Natural killer cell treated with Interleukin-12 subunit alpha and Interleukin-12 subunit beta and Interleukin-15 and Interleukin-18, amount 100 ng/mL, for 72 hours (primary cell): ENCODE measurements around the gene ORC4. TPM values are rescaled to one million over a fixed set of nuclear protein-coding genes. Genes with fewer than 3 reads are reported as not detected.
"Not testable (repeated sequence)": the region's sequence is repeated elsewhere in the genome, so short reads cannot be mapped to it uniquely, and the experiment has no call there.

ENCODE experiments used
- ATAC-seq, 2 donors: fragments of 150-1000 bp; cut with Tn5 transposase in 1 of 2; sonication (Bioruptor Pico), chemical (Tn5 transposase) in 1 of 2; 2 replicates each; pipeline ENCODE4 v1.10.0; 2021
- DNase-seq: peaks from one replicate; pipeline ENCODE4 v3.0.0; 2022; ENCODE audit warnings: low spot score
- H3K27ac Mint-ChIP-seq, 2 donors: 1 replicate in 1 of 2; 2 replicates in 1 of 2; pipeline ENCODE4 v1.8.0; 2022; ENCODE audit warnings: mixed read lengths in 2 of 2, mild to moderate bottlenecking in 1 of 2, moderate library complexity in 1 of 2
- H3K27me3 Mint-ChIP-seq, 2 donors: 1 replicate in 1 of 2; 2 replicates in 1 of 2; pipeline ENCODE4 v1.8.0; 2022; ENCODE audit warnings: mixed read lengths in 2 of 2
- H3K36me3 Mint-ChIP-seq: one replicate; pipeline ENCODE4 v1.8.0; 2022; ENCODE audit warnings: mixed read lengths
- H3K4me1 Mint-ChIP-seq, 2 donors: 1 replicate in 1 of 2; 2 replicates in 1 of 2; pipeline ENCODE4 v1.8.0; 2022; ENCODE audit warnings: low read depth in 2 of 2, mixed read lengths in 2 of 2, mild to moderate bottlenecking in 1 of 2
- H3K4me3 Mint-ChIP-seq: one replicate; pipeline ENCODE4 v1.8.0; 2022; ENCODE audit warnings: mixed read lengths
- H3K9me3 Mint-ChIP-seq: 2 replicates; pipeline ENCODE4 v1.8.0; 2022; ENCODE audit warnings: mixed read lengths
- total RNA-seq, 2 donors: library from RNA; stranded (reverse); gene quantifications; one replicate each; pipeline ENCODE4 v1.2.3, GENCODE V29; 2022

Gene ORC4
- total RNA-seq, 2 donors from 2014 or later, result 24.5 to 28.3 TPM

GRCh38 chr2:148028781-148029180 is 8.2 kb upstream of the ORC4 start:
- no peaks in the 10 kb centered on the region for H3K36me3 Mint-ChIP-seq
- DNase-seq (no peak), ATAC-seq (no peak)
- no peaks in the 10 kb centered on the region for H3K9me3 Mint-ChIP-seq
- H3K4me1 Mint-ChIP-seq, result peaks cover 10 to 12% of the 10 kb centered on the region in 2 donors
- no peak overlapping the region for H3K27ac Mint-ChIP-seq
- H3K27me3 Mint-ChIP-seq, result no peaks in the 10 kb centered on the region
- H3K4me3 Mint-ChIP-seq, result no peak overlapping the region

GRCh38 chr2:148027822-148028221 is 7.3 kb upstream of the ORC4 start:
- ATAC-seq (no peak), DNase-seq (no peak)
- no peak overlapping the region for H3K27ac Mint-ChIP-seq
- H3K4me1 Mint-ChIP-seq, result peaks cover 14 to 20% of the 10 kb centered on the region in 2 donors
- no peaks in the 10 kb centered on the region for H3K36me3 Mint-ChIP-seq
- H3K9me3 Mint-ChIP-seq, result no peaks in the 10 kb centered on the region
- no peaks in the 10 kb centered on the region for H3K27me3 Mint-ChIP-seq
- no peak overlapping the region for H3K4me3 Mint-ChIP-seq

- H3K27ac Mint-ChIP-seq, result no peak overlapping the region
- DNase-seq (no peak), ATAC-seq (no peak)
- peaks cover 17 to 29% of the 10 kb centered on the region in 2 donors for H3K4me1 Mint-ChIP-seq
- H3K9me3 Mint-ChIP-seq, result no peaks in the 10 kb centered on the region
- H3K4me3 Mint-ChIP-seq, result no peak overlapping the region
- no peaks in the 10 kb centered on the region for H3K27me3 Mint-ChIP-seq
- no peaks in the 10 kb centered on the region for H3K36me3 Mint-ChIP-seq
These were observed 6.0 kb upstream of the ORC4 start for GRCh38 chr2:148026573-148026972.

- no peaks in the 10 kb centered on the region for H3K36me3 Mint-ChIP-seq
- no peak for ATAC-seq
- no peaks in the 10 kb centered on the region for H3K9me3 Mint-ChIP-seq
- peak overlapping the region; percentile 89 to 96 for H3K27ac Mint-ChIP-seq
- peaks cover 28 to 45% of the 10 kb centered on the region in 2 donors for H3K4me1 Mint-ChIP-seq
- H3K4me3 Mint-ChIP-seq, result peak overlapping the region; percentile 96
- DNase-seq, result no peak
- H3K27me3 Mint-ChIP-seq, result no peaks in the 10 kb centered on the region
These were observed 3.3 kb upstream of the ORC4 start for GRCh38 chr2:148023861-148024260.

GRCh38 chr2:148022882-148023281 is 2.3 kb upstream of the ORC4 start:
- DNase-seq (no peak), ATAC-seq (no peak)
- peak overlapping the region; percentile 89 to 96 for H3K27ac Mint-ChIP-seq
- H3K9me3 Mint-ChIP-seq, result no peaks in the 10 kb centered on the region
- H3K36me3 Mint-ChIP-seq, result no peaks in the 10 kb centered on the region
- H3K27me3 Mint-ChIP-seq, result no peaks in the 10 kb centered on the region
- H3K4me1 Mint-ChIP-seq, result peaks cover 37 to 55% of the 10 kb centered on the region in 2 donors
- peak overlapping the region; percentile 96 for H3K4me3 Mint-ChIP-seq

GRCh38 chr2:148022351-148022750 is 1.8 kb upstream of the ORC4 start:
- Mint-ChIP-seq H3K9me3 (no peaks in the 10 kb centered on the region), H3K27ac (peak overlapping the region; percentile 89 to 96), H3K4me1 (peaks cover 39 to 58% of the 10 kb centered on the region in 2 donors), H3K4me3 (peak overlapping the region; percentile 96), H3K27me3 (no peaks in the 10 kb centered on the region), H3K36me3 (no peaks in the 10 kb centered on the region)
- no peak for DNase-seq
- ATAC-seq, result no peak

- Mint-ChIP-seq H3K4me3 (peak overlapping the region; percentile 96), H3K27ac (peak overlapping the region; percentile 89 to 96), H3K4me1 (peaks cover 39 to 58% of the 10 kb centered on the region in 2 donors), H3K9me3 (no peaks in the 10 kb centered on the region), H3K36me3 (no peaks in the 10 kb centered on the region), H3K27me3 (no peaks in the 10 kb centered on the region)
- DNase-seq (no peak), ATAC-seq (no peak)
These were observed 1.3 kb upstream of the ORC4 start for GRCh38 chr2:148021886-148022285.

GRCh38 chr2:148021059-148021861 is 723 bp upstream of the ORC4 start, which contains the start of gene MBD5:
Gene MBD5 (plus strand): TSS chr2:148021091.
- H3K36me3 Mint-ChIP-seq, result no peaks in the 10 kb centered on the region
- H3K4me1 Mint-ChIP-seq, result peaks cover 39 to 58% of the 10 kb centered on the region in 2 donors
- no peaks in the 10 kb centered on the region for H3K27me3 Mint-ChIP-seq
- H3K4me3 Mint-ChIP-seq, result peak within 1 kb of the TSS; percentile 96
- H3K27ac Mint-ChIP-seq, result peak within 1 kb of the TSS; percentile 89 to 96
- peak; percentile 71 for DNase-seq
- ATAC-seq, result peak; percentile 64 to 68
- H3K9me3 Mint-ChIP-seq, result no peaks in the 10 kb centered on the region

GRCh38 chr2:148014616-148015015 is 5.9 kb downstream of the ORC4 start:
- Mint-ChIP-seq H3K27ac (no peak overlapping the region), H3K36me3 (peaks cover 5% of the 10 kb centered on the region), H3K4me3 (no peak overlapping the region), H3K27me3 (no peaks in the 10 kb centered on the region), H3K4me1 (peaks cover 25 to 33% of the 10 kb centered on the region in 2 donors), H3K9me3 (no peaks in the 10 kb centered on the region)
- DNase-seq (no peak), ATAC-seq (no peak)

GRCh38 chr2:148013876-148014275 is 6.7 kb downstream of the ORC4 start:
- DNase-seq, result no peak
- no peak for ATAC-seq
- no peak overlapping the region for H3K27ac Mint-ChIP-seq
- H3K9me3 Mint-ChIP-seq, result no peaks in the 10 kb centered on the region
- H3K4me1 Mint-ChIP-seq, result peaks cover 23 to 31% of the 10 kb centered on the region in 2 donors
- no peaks in the 10 kb centered on the region for H3K27me3 Mint-ChIP-seq
- peaks cover 9% of the 10 kb centered on the region for H3K36me3 Mint-ChIP-seq
- no peak overlapping the region for H3K4me3 Mint-ChIP-seq

- not testable (repeated sequence) for H3K9me3 Mint-ChIP-seq, H3K27ac Mint-ChIP-seq, H3K36me3 Mint-ChIP-seq, H3K27me3 Mint-ChIP-seq, DNase-seq, H3K4me3 Mint-ChIP-seq, ATAC-seq
- H3K4me1 Mint-ChIP-seq, result peaks cover 36 to 41% of the 10 kb centered on the region in 2 donors
These were observed 12.1 kb downstream of the ORC4 start for GRCh38 chr2:148008411-148008810.

- no peak for DNase-seq
These were observed 13.2 kb downstream of the ORC4 start for GRCh38 chr2:148007219-148007900.

GRCh38 chr2:148006249-148007007 is 14.1 kb downstream of the ORC4 start:
- Mint-ChIP-seq H3K9me3 (peaks cover 8% of the 10 kb centered on the region), H3K27me3 (no peaks in the 10 kb centered on the region), H3K27ac (no peak overlapping the region), H3K4me1 (peaks cover 40 to 46% of the 10 kb centered on the region in 2 donors), H3K4me3 (no peak overlapping the region), H3K36me3 (peaks cover 22% of the 10 kb centered on the region)
- ATAC-seq (no peak), DNase-seq (no peak)

More at GRCh38 chr2:148007219-148007900, 13.2 kb downstream of the ORC4 start:
- no peak for ATAC-seq
- peaks cover 18% of the 10 kb centered on the region for H3K36me3 Mint-ChIP-seq
- no peaks in the 10 kb centered on the region for H3K27me3 Mint-ChIP-seq
- H3K4me1 Mint-ChIP-seq, result peaks cover 35 to 39% of the 10 kb centered on the region in 2 donors
- H3K4me3 Mint-ChIP-seq, result no peak overlapping the region
- peaks cover 6% of the 10 kb centered on the region for H3K9me3 Mint-ChIP-seq
- H3K27ac Mint-ChIP-seq, result no peak overlapping the region
